BJ (cell line): ENCODE results near the gene TMPRSS11F. TPM values are rescaled to one million over a fixed set of nuclear protein-coding genes. Genes with fewer than 3 reads are reported as not detected.

ENCODE experiments used
- CTCF ChIA-PET: fragments of 350-600 bp; formaldehyde crosslinking; extraction: SDS; loops from one replicate; lab custom pipeline; 2021; ENCODE audit warnings: antibody characterized with exemption, inconsistent platforms; lab: Yijun Ruan, JAX
- POLR2A ChIA-PET: fragments of 300-600 bp; sonication (Branson Sonifier 250); formaldehyde crosslinking; extraction: SDS; loops from one replicate; lab custom pipeline; 2021; ENCODE audit warnings: antibody characterized with exemption; lab: Charles Lee
- DNase-seq: peaks from one replicate; pipeline ENCODE4 v3.0.0-alpha.2; 2011; ENCODE audit warnings: low read depth
- H3K27me3 ChIP-seq: 2 replicates; pipeline ENCODE4 v1.6.0; 2011; ENCODE audit warnings: low read length; ENCODE audit not compliant: control insufficient read depth, insufficient read depth
- H3K36me3 ChIP-seq: 2 replicates; pipeline ENCODE4 v1.5.1; 2011; ENCODE audit warnings: low read length; ENCODE audit not compliant: control insufficient read depth, insufficient read depth
- H3K4me3 ChIP-seq: 2 replicates; pipeline ENCODE4 v1.5.1; 2011; ENCODE audit warnings: low read depth, mild to moderate bottlenecking, control low read depth, low read length
- polyA plus RNA-seq: library from polyadenylated mRNA; depleted of rRNA; stranded (reverse); fragments of >200 nt; gene quantifications from 2 replicates; pipeline ENCODE4 v1.2.3, GENCODE V29; 2011
- TF ChIP-seq, protein P1 (sequence below): IDR thresholded peaks from 2 replicates; pipeline ENCODE4 v1.5.1; 2011; ENCODE audit warnings: low read depth, mild to moderate bottlenecking, control low read depth, inconsistent platforms, low read length, moderate library complexity; ENCODE audit not compliant: insufficient read depth

The TMPRSS11F gene
- polyA plus RNA-seq, 1 experiment = not detected

DNA sequence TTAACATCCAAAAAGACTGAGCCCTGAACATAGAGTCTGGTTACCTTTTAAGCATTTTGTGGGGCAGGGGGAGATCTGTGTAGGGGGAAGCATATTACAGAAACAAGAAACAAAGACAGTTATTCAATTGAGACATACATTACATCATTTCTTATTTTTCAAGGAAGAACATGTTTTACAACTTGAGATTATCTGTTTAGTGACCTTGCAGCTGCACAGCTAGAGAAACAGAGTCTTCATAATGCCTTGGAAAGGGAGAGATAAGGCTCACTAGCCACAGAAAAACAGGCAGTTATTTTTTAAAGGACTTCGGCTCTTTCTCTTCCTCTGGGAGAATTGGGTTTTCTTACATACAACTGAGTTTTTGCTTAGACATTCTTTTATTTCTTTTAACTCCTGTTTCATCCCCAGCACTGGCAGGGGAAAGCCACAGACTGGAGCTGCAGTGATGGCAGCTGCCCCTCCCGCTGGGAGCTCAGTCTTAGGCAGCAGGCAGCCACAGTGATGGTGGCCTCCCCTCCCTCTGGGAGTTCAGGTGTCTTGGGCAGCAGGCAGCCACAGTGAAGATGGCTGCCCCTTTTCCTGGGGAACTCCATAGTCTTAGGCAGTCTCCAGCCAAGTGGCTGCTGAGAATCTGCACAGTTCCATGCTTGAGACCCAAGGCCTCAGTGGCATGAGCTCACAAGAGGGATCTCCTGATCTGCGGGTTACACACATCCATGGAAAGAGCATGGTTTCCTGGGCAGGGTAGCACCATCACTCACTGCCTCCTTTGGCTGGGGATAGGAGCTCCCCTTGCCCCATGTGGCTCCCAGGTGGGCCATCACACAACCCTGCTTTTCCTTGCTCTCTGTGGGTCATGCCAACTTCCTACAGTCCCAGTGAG is 19.4 kb upstream of the TMPRSS11F start:
- Histone ChIP-seq H3K4me3 (no peak overlapping the region), H3K27me3 (no peaks in the 10 kb centered on the region), H3K36me3 (no peaks in the 10 kb centered on the region)
- CTCF ChIA-PET = no interaction called here
- TF ChIP-seq, protein P1, sequence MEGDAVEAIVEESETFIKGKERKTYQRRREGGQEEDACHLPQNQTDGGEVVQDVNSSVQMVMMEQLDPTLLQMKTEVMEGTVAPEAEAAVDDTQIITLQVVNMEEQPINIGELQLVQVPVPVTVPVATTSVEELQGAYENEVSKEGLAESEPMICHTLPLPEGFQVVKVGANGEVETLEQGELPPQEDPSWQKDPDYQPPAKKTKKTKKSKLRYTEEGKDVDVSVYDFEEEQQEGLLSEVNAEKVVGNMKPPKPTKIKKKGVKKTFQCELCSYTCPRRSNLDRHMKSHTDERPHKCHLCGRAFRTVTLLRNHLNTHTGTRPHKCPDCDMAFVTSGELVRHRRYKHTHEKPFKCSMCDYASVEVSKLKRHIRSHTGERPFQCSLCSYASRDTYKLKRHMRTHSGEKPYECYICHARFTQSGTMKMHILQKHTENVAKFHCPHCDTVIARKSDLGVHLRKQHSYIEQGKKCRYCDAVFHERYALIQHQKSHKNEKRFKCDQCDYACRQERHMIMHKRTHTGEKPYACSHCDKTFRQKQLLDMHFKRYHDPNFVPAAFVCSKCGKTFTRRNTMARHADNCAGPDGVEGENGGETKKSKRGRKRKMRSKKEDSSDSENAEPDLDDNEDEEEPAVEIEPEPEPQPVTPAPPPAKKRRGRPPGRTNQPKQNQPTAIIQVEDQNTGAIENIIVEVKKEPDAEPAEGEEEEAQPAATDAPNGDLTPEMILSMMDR = no peak
- DNase-seq = no peak
- POLR2A ChIA-PET = no interaction called here

DNA sequence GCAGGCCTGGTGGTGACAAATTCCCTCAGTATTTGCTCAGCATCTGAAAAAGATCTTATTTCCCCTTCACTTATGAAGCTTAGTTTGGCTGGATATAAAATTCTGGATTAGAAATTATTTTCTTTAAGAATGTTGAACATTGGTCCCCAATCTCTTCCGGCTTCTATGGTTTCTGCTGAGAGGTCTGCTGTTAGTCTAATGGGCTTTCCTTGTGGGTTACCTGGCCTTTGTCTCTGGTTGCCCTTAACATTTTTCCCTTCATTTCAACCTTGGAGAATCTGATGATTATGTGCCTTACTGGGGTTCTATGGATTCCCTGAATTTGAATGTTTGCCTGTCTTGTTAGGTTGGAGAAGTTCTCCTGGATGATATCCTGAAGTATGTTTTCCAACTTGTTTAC is 17.4 kb upstream of the TMPRSS11F start:
- ChIA-PET POLR2A (no interaction called here), CTCF (no interaction called here)
- H3K4me3 ChIP-seq = no peak overlapping the region
- DNase-seq = no peak
- H3K36me3 ChIP-seq = no peaks in the 10 kb centered on the region
- H3K27me3 ChIP-seq = no peaks in the 10 kb centered on the region
- TF ChIP-seq, protein P1 = no peak

DNA sequence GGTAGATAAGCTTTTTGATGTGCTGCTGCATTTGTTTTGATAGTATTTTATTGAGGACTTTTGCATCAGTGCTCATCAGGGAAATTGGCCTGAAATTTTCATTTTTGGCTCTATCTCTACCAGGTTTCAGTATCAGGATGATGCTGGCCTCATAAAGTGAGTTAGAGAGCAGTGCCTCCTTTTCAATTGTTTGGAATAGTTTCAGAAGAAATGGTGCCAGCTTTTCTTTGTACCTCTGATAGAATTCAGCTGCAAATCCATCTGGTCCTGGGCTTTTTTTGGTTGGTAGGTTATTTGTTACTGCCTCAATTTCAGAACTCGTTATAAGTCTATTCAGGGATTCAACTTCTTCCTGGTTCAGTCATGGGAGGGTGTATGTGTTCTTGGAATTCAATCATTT is 15.6 kb upstream of the TMPRSS11F start:
- POLR2A ChIA-PET = no interaction called here

DNA sequence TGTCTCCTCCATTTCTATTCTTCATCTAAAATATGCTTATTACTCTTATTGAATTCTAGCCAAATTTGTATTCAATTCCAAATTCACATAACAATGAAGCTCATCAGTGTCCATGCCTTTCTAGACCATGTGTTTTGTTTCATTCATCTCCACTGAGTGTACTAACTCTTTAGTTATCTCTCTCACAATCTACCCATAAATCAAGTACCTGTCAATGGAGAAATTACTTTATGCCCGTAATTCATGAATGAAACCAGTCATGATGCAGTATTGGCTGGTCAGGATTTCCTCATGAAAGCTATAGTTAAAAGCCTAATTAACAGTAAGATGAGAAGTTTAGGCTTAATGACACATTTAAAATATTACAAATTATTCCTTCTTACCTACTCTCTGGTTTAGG is 12.2 kb upstream of the TMPRSS11F start:
- CTCF ChIA-PET = no interaction called here
- POLR2A ChIA-PET = no interaction called here

More for the DNA sequence above, 15.6 kb upstream of the TMPRSS11F start:
- Histone ChIP-seq H3K4me3 (no peak overlapping the region), H3K36me3 (no peaks in the 10 kb centered on the region), H3K27me3 (no peaks in the 10 kb centered on the region)
- CTCF ChIA-PET = no interaction called here
- no peak for DNase-seq
- TF ChIP-seq, protein P1 = no peak

DNA sequence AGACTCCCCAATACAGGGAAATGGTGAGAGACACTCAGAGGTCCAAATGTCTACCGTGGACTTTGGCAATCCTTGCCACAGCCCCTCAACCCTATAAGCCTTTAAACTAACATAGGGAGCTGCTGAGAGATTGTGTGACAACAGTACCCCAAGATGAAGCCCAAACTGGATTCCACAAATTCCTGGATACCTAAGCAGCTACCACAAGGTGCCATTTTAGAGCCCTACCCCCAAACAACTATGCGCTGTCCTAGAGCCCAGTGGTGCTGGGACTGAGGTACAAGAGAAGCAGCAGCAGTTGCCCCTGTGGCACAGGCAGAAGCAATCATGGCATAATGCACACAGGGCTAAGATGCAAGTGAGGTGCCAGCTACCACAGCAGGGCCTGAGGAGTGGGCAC is 2.7 kb upstream of the TMPRSS11F start:
- TF ChIP-seq, protein P1 = no peak
- CTCF ChIA-PET = no interaction called here
- no peak for DNase-seq
- H3K36me3 ChIP-seq = no peaks in the 10 kb centered on the region
- H3K27me3 ChIP-seq = no peaks in the 10 kb centered on the region
- POLR2A ChIA-PET = no interaction called here
- no peak overlapping the region for H3K4me3 ChIP-seq

More for the DNA sequence above, 12.2 kb upstream of the TMPRSS11F start:
- TF ChIP-seq, protein P1 = no peak
- Histone ChIP-seq H3K36me3 (no peaks in the 10 kb centered on the region), H3K27me3 (no peaks in the 10 kb centered on the region), H3K4me3 (no peak overlapping the region)
- DNase-seq = no peak
